Measurements from ENCODE around the gene PPIG.

DNA sequence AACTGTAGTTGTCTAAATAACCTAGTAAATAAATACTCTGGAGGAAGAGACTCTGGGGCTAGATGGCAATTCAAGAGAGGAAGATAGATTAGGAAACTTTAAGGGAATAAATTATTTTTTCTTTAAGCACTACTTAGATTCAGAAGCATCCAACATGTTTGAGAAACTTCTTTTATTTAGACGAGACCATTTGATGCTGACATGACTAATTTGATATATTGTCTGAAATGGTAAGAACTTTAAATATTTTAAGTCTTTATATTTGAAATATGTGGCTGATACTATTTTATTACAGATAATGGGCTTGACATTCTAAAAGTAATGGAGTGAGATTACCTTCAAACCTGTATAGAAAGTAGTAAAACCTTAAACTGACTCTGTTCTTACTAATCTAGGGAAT lies 36.4 kb downstream of the PPIG start:
- no peak for TF ChIP-seq SUZ12 (IDR thresholded peaks at IDR 0.05; ENCODE audit: extremely low read depth, insufficient read depth, insufficient read length)
- TF ChIP-seq ZNF274 (IDR thresholded peaks at IDR 0.05; ENCODE audit: low read depth, low read length) = no peak
- TF ChIP-seq YY1 (IDR thresholded peaks at IDR 0.05; ENCODE audit: insufficient read depth, insufficient read length) = no peak

Measured in NT2/D1 (cell line).